Breast epithelium (tissue), 3 donors: ENCODE results near the gene HIC2.
"Not testable (repeated sequence)": the region's sequence is repeated elsewhere in the genome, so short reads cannot be mapped to it uniquely, and the experiment has no call there.

Experiments used
- CTCF ChIP-seq, 3 donors: fragments of 450-650 bp; IDR thresholded peaks; one replicate each; pipeline ENCODE4 v1.5.1; 2016 to 2017; ENCODE audit warnings: antibody characterized with exemption in 3 of 3, mild to moderate bottlenecking in 3 of 3, moderate library complexity in 3 of 3
- POLR2A ChIP-seq: fragments of 450-650 bp; IDR thresholded peaks from one replicate; pipeline ENCODE4 v1.6.1; 2016; ENCODE audit warnings: antibody characterized with exemption, mild to moderate bottlenecking, moderate library complexity

- TF ChIP-seq CTCF (IDR thresholded peaks at IDR 0.05); POLR2A: not testable (repeated sequence)
Observed at GRCh38 chr22:21368603-21369310, 48.4 kb upstream of the HIC2 start.
